Ovary (tissue), 9 donors: ENCODE measurements around the gene ZNF90. TPM values are rescaled to one million over a fixed set of nuclear protein-coding genes. Genes with fewer than 3 reads are reported as not detected.
"Not testable (repeated sequence)": the region's sequence is repeated elsewhere in the genome, so short reads cannot be mapped to it uniquely, and the experiment has no call there.

ENCODE experiments used
- DNase-seq, 5 donors: peaks; one replicate each; pipeline ENCODE4 v3.0.0-alpha.2; 2019 to 2020
- H3K27ac ChIP-seq, 2 donors: fragments of 200-600 bp; one replicate each; pipeline versions ENCODE4 v1.5.1 to v1.8.0; 2019 to 2022
- H3K27me3 ChIP-seq: fragments of 200-600 bp; one replicate; pipeline ENCODE4 v1.8.0; 2022
- H3K36me3 ChIP-seq: fragments of 200-600 bp; sonication (generic); one replicate; pipeline ENCODE4 v1.5.1; 2019
- H3K4me1 ChIP-seq: one replicate; pipeline ENCODE4 v1.8.1; 2013; ENCODE audit warnings: mild to moderate bottlenecking, moderate library complexity; ENCODE audit not compliant: insufficient read depth
- H3K4me3 ChIP-seq: fragments of 200-600 bp; sonication (generic); one replicate; pipeline ENCODE4 v1.5.1; 2017
- H3K9me3 ChIP-seq, 2 donors: fragments of 200-600 bp in 1 of 2; sonication (generic) in 1 of 2; one replicate each; pipeline versions ENCODE4 v1.5.1 to v1.8.1; 2013 to 2019; ENCODE audit warnings: mild to moderate bottlenecking in 1 of 2, moderate library complexity in 1 of 2
- EP300 ChIP-seq: sonication (generic); formaldehyde crosslinking; IDR thresholded peaks from one replicate; pipeline ENCODE4 v1.6.1; 2017; ENCODE audit warnings: antibody characterized with exemption
- POLR2A ChIP-seq: fragments of 450-650 bp; IDR thresholded peaks from one replicate; pipeline ENCODE4 v1.6.1; 2017; ENCODE audit warnings: antibody characterized with exemption, mild to moderate bottlenecking, moderate library complexity
- WGBS, 3 donors: extraction: QIAGEN DNeasy Blood & Tissue Kit in 1 of 3; methylation state at CpG; one replicate each; pipeline versions ENCODE4 v1.1.5 to v1.1.7; 2013 to 2017; 5-methylcytosine and 5-hydroxymethylcytosine counted together
- intact Hi-C, 4 donors: fragments of 100-400 bp; cut with DNase I; formaldehyde crosslinking; loops; one replicate each; pipeline versions ENCODE4 v1.11.0 to v1.15.1; 2022 to 2023
- polyA plus RNA-seq, 2 donors: library from polyadenylated mRNA; stranded (reverse); fragments of 200-250 nt in 1 of 2; fragments of 350-450 nt in 1 of 2; fragmentation: Illumina TruSeq in 1 of 2; extraction: RNeasy Lipid Tissue Mini Kit (QIAGEN cat#74804) in 1 of 2; gene quantifications; one replicate each; pipeline ENCODE4 v1.2.3, GENCODE V29; 2013 to 2014
- total RNA-seq, 7 donors: library from RNA; depleted of rRNA in 2 of 7; stranded (reverse); fragments of >200 nt in 2 of 7; fragmentation: NEBNext Ultra II Directional in 3 of 7; extraction: Animal tissue kit (Norgen Biotek cat#: 25700) in 3 of 7; gene quantifications; one replicate each; pipeline versions ENCODE4 v1.1.0 to v1.2.4, GENCODE V29; 2016 to 2023
- TF ChIP-seq, protein P1 (sequence below), 3 donors: fragments of 450-650 bp in 2 of 3; fragments of 200-600 bp in 1 of 3; IDR thresholded peaks; one replicate each; pipeline versions ENCODE4 v1.5.1 to v1.8.0; 2016 to 2022; ENCODE audit warnings: antibody characterized with exemption in 3 of 3, mild to moderate bottlenecking in 1 of 3
- donor health status: DM: no; HTN: no; CAD: no; lungs with moderate emphysema.
- donor health status: DM: no; HTN: no; CAD: no.
- donor health status: Bipolar disorder and iron deficiency.
- donor health status: DM: yes; HTN: yes; CAD: no.
- donor health status: DM: no; HTN: no; CAD: no.
- donor health status: DM: yes; HTN: yes; CAD: no.

The ZNF90 gene
- total and polyA plus RNA-seq, 9 donors = 3.6 to 11.3 (median 7.7) TPM

DNA sequence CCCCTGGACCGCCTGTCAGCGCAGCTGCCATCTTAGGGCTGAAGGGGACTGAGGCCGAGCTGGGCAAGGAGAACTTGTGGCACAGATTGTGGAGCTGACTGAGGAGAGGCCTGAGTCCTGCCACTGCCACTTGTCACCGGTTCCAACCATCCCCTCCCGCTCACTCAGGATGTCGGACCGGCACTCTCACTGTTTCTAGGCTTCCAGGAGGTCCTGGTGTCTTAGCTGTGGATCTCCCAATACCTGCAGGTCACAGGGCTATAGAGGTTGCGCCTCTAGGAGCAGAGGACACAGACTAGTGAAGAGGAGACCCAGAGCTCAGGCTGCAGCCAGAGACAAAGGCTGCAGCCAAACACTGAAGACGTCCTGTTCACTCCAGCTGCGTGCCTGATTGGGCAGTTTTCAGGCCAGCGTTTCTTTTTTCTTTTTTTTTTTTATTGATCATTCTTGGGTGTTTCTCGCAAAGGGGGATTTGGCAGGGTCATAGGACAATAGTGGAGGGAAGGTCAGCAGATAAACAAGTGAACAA, 73.9 kb downstream of the ZNF90 start:
- Histone ChIP-seq H3K27ac (no peak overlapping the region), H3K27me3 (no peaks in the 10 kb centered on the region), H3K36me3 (no peaks in the 10 kb centered on the region), H3K4me3 (no peak overlapping the region), H3K4me1 (no peaks in the 10 kb centered on the region), H3K9me3 (no peaks in the 10 kb centered on the region)
- 84 to 85% (median 84%) methylated on average over 12 of the region's 12 CpGs for WGBS, 3 donors
- no peak for DNase-seq
- intact Hi-C loops = no loop called here
- TF ChIP-seq POLR2A = no peak
- TF ChIP-seq, protein P1, sequence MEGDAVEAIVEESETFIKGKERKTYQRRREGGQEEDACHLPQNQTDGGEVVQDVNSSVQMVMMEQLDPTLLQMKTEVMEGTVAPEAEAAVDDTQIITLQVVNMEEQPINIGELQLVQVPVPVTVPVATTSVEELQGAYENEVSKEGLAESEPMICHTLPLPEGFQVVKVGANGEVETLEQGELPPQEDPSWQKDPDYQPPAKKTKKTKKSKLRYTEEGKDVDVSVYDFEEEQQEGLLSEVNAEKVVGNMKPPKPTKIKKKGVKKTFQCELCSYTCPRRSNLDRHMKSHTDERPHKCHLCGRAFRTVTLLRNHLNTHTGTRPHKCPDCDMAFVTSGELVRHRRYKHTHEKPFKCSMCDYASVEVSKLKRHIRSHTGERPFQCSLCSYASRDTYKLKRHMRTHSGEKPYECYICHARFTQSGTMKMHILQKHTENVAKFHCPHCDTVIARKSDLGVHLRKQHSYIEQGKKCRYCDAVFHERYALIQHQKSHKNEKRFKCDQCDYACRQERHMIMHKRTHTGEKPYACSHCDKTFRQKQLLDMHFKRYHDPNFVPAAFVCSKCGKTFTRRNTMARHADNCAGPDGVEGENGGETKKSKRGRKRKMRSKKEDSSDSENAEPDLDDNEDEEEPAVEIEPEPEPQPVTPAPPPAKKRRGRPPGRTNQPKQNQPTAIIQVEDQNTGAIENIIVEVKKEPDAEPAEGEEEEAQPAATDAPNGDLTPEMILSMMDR (IDR thresholded peaks at IDR 0.05) = no peak

DNA sequence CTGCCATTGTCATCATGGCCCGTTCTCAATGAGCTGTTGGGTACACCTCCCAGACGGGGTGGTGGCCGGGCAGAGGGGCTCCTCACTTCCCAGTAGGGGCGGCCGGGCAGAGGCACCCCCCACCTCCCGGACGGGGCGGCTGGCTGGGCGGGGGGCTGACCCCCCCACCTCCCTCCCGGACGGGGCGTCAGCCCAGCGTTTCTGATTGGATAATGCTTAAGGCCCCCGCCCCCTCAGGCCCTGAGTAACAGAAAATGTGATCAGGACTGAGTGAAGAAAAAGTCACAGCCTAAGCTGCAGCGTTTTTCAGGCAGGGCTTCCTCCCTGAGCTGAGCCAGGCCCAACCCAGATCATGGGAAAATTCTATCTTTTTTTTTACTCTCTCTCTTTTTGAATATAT, 74.7 kb downstream of the ZNF90 start:
- H3K27me3 ChIP-seq, DNase-seq, intact Hi-C loops, H3K9me3 ChIP-seq, H3K4me1 ChIP-seq, H3K36me3 ChIP-seq, H3K4me3 ChIP-seq, H3K27ac ChIP-seq: not testable (repeated sequence)
- WGBS, 3 donors = 55 to 74% (median 67%) methylated on average over 7 to 14 of the region's 15 CpGs

DNA sequence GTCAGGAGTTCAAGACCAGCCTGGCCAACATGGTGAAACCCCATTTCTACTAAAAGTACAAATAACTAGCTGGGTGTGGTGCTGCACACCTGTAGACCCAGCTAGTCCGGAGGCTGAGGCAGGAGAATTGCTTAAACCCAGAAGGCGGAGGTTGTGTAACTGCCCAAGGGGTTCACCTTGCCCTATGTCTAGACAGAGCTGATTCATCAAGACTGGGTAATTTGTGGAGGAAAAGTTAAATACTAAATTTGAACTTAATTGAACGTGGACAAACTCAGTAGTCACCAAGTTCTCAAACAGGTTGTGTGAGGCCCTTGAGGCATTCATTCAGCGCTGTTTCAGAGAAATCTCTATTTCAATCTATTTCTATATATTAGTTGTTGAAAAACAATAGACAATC, 75.5 kb downstream of the ZNF90 start:
- 94 to 97% (median 96%) methylated on average over 4 of the region's 4 CpGs for WGBS, 3 donors
- intact Hi-C loops = no loop called here
- Histone ChIP-seq H3K4me3 (no peak overlapping the region), H3K36me3 (no peaks in the 10 kb centered on the region), H3K9me3 (no peaks in the 10 kb centered on the region), H3K27me3 (no peaks in the 10 kb centered on the region), H3K4me1 (no peaks in the 10 kb centered on the region), H3K27ac (no peak overlapping the region)
- no peak for DNase-seq
- TF ChIP-seq, protein P1 (IDR thresholded peaks at IDR 0.05) = no peak

DNA sequence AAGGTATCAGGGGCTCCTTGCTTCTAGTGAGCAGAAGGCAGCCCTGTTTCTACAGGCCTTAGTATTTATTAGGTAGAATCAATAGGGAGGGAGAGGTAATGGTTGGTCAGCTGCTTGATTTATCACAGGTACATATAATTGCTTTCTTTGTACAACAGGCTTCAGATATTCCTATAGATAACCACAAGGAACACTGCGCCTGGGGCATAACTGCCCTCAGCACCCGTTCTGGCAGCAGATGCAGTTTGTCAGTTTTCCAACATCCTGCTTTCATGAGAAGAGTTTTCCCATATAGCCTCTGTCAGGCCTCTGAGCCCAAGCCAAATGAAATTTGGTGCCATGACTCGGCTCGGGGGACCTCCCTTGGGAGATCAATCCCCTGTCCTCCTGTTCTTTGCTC, 76.8 kb downstream of the ZNF90 start:
- Histone ChIP-seq H3K27ac (no peak overlapping the region), H3K27me3 (no peaks in the 10 kb centered on the region), H3K36me3 (no peaks in the 10 kb centered on the region), H3K9me3 (no peaks in the 10 kb centered on the region), H3K4me1 (no peaks in the 10 kb centered on the region), H3K4me3 (no peak overlapping the region)
- TF ChIP-seq EP300 (no peak), POLR2A (no peak)
- TF ChIP-seq, protein P1 (IDR thresholded peaks at IDR 0.05) = no peak
- intact Hi-C loops = no loop called here
- DNase-seq = no peak
- 77 to 86% (median 84%) methylated on average over 4 of the region's 4 CpGs for WGBS, 3 donors

DNA sequence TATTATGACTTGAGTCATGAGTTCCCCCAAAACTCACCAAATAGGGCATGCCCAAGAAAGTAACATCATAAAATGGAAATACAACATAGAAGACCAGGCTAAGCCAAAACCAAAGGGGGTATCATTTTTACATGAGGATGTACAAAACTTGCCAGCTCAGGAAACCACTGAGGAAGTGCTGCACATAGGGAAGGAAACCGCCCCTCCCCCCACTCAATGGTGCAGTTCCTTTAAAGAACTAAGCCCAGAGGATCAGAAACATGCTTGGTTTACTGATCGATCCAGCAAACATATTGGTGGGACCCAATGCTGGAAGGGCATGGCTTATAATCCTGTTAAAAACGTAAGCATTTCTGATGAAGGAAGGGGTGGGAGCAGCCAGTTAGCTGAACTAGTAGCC, 85.0 kb downstream of the ZNF90 start:
- intact Hi-C loops = no loop called here
- 90 to 94% (median 91%) methylated on average over 3 of the region's 3 CpGs for WGBS, 3 donors
- TF ChIP-seq EP300 (no peak), POLR2A (no peak)
- TF ChIP-seq, protein P1 (IDR thresholded peaks at IDR 0.05) = no peak
- Histone ChIP-seq H3K4me1 (no peaks in the 10 kb centered on the region), H3K4me3 (no peak overlapping the region), H3K27ac (no peak overlapping the region), H3K9me3 (no peaks in the 10 kb centered on the region), H3K36me3 (no peaks in the 10 kb centered on the region), H3K27me3 (no peaks in the 10 kb centered on the region)
- DNase-seq = no peak
